ENCODE results near the gene NPIPB13.
"Not testable (repeated sequence)": the region's sequence is repeated elsewhere in the genome, so short reads cannot be mapped to it uniquely, and the experiment has no call there.

DNA sequence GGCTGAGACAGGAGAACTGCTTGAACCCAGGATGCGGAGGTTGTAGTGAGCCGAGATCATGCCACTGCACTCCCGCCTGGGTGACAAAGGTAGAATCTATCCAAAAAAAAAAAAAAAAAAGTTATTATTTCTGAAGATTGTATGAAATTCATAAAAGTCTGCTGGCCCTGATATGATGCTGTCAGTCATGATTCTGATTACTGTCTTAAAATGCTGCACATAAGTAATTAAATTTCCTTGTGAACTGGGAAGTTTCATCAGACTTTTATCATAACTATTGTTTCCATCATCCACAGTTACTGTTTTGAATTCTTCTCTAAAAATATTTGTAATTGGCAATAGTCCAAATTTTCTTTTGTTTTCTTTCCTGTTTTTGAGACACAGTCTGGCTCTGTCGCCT, at the start of gene NPIPB13:
- TF ChIP-seq RAD21 (IDR thresholded peaks at IDR 0.05; ENCODE audit: low read length) = not testable (repeated sequence)
- TF ChIP-seq, protein P1, sequence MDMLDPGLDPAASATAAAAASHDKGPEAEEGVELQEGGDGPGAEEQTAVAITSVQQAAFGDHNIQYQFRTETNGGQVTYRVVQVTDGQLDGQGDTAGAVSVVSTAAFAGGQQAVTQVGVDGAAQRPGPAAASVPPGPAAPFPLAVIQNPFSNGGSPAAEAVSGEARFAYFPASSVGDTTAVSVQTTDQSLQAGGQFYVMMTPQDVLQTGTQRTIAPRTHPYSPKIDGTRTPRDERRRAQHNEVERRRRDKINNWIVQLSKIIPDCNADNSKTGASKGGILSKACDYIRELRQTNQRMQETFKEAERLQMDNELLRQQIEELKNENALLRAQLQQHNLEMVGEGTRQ (IDR thresholded peaks at IDR 0.05; ENCODE audit: borderline replicate concordance, low read depth, low read length) = not testable (repeated sequence)
